Neural cell (in vitro differentiated cells): ENCODE data around the gene CRIM1. TPM values are rescaled to one million over a fixed set of nuclear protein-coding genes. Genes with fewer than 3 reads are reported as not detected.

Experiments used
- H2AFZ ChIP-seq: fragments of 200-600, 300-800 bp; sonication (generic), shearing (Covaris generic); 2 replicates; pipeline ENCODE4 v1.6.0; 2014; ENCODE audit warnings: low read depth, mild to moderate bottlenecking, antibody characterized with exemption, low read length, moderate library complexity
- H3F3A ChIP-seq: fragments of 200-600 bp; shearing (Covaris generic); 2 replicates; pipeline ENCODE4 v1.6.1; 2016; ENCODE audit warnings: mild to moderate bottlenecking, moderate library complexity, mixed read lengths, antibody characterized with exemption, low read length; ENCODE audit not compliant: insufficient read depth, poor library complexity, severe bottlenecking
- H3K27ac ChIP-seq: fragments of 200-600, 300-800 bp; sonication (generic), shearing (Covaris generic); 2 replicates; pipeline ENCODE4 v1.5.1; 2014; ENCODE audit warnings: mild to moderate bottlenecking, low read length, moderate library complexity
- H3K27me3 ChIP-seq: fragments of 300-800, 200-600 bp; sonication (generic), shearing (Covaris generic); 2 replicates; pipeline ENCODE4 v1.6.0; 2014; ENCODE audit warnings: mild to moderate bottlenecking, low read depth, low read length, moderate library complexity; ENCODE audit not compliant: insufficient read depth
- H3K36me3 ChIP-seq: fragments of 300-800, 200-600 bp; sonication (generic), shearing (Covaris generic); 2 replicates; pipeline ENCODE4 v1.5.1; 2014; ENCODE audit warnings: mild to moderate bottlenecking, antibody characterized with exemption, low read length, moderate library complexity; ENCODE audit not compliant: insufficient read depth
- H3K4me2 ChIP-seq: fragments of 300-800, 200-600 bp; sonication (generic), shearing (Covaris generic); 2 replicates; pipeline ENCODE4 v1.6.0; 2014; ENCODE audit warnings: mild to moderate bottlenecking, low read length
- H3K4me3 ChIP-seq: fragments of 300-800, 200-600 bp; sonication (generic), shearing (Covaris generic); 2 replicates; pipeline ENCODE4 v1.5.1; 2014; ENCODE audit warnings: mild to moderate bottlenecking, low read length, moderate library complexity
- H3K79me2 ChIP-seq: fragments of 200-600 bp; shearing (Covaris generic); replicated peaks from 2 replicates; pipeline ENCODE4 v1.6.0; 2014; ENCODE audit warnings: mild to moderate bottlenecking, low read length, moderate library complexity; ENCODE audit not compliant: insufficient read depth
- H3K9ac ChIP-seq: fragments of 300-800, 200-600 bp; sonication (generic), shearing (Covaris generic); 2 replicates; pipeline ENCODE4 v1.6.1; 2016; ENCODE audit warnings: mild to moderate bottlenecking, low read length, mixed read lengths
- H3K9me2 ChIP-seq: fragments of 200-600 bp; shearing (Covaris generic); 2 replicates; pipeline ENCODE4 v1.6.1; 2016; ENCODE audit warnings: mild to moderate bottlenecking, low read length, mixed read lengths; ENCODE audit not compliant: insufficient read depth
- H3K9me3 ChIP-seq: fragments of 200-600, 300-800 bp; sonication (generic), shearing (Covaris generic); 2 replicates; pipeline ENCODE4 v1.6.1; 2016; ENCODE audit warnings: mild to moderate bottlenecking, mixed run types, low read length, moderate library complexity, mixed read lengths
- H4K20me1 ChIP-seq: fragments of 200-600 bp; shearing (Covaris generic); 2 replicates; pipeline ENCODE4 v1.6.1; 2016; ENCODE audit warnings: mild to moderate bottlenecking, mixed run types; ENCODE audit not compliant: insufficient read depth
- EP300 ChIP-seq: fragments of 450-650 bp; conservative IDR thresholded peaks from 2 replicates; pipeline ENCODE4 v1.6.1; 2014; ENCODE audit warnings: antibody characterized with exemption, mild to moderate bottlenecking, moderate library complexity; ENCODE audit not compliant: poor library complexity, severe bottlenecking
- EZH2 ChIP-seq: fragments of 200-600, 300-800 bp; shearing (Covaris generic), sonication (generic); IDR thresholded peaks from 2 replicates; pipeline ENCODE4 v1.6.1; 2014; ENCODE audit warnings: antibody characterized with exemption, low read length, borderline replicate concordance, mild to moderate bottlenecking; ENCODE audit not compliant: insufficient read depth, poor library complexity, severe bottlenecking
- MXI1 ChIP-seq: fragments of 450-650 bp; conservative IDR thresholded peaks from 2 replicates; pipeline ENCODE4 v1.6.1; 2014; ENCODE audit warnings: antibody characterized with exemption, mild to moderate bottlenecking; ENCODE audit not compliant: poor library complexity, severe bottlenecking
- POLR2AphosphoS5 ChIP-seq: IDR thresholded peaks from 2 replicates; pipeline ENCODE4 v1.6.1; 2012
- RAD21 ChIP-seq: fragments of 450-650 bp; conservative IDR thresholded peaks from 2 replicates; pipeline ENCODE4 v1.6.1; 2014; ENCODE audit warnings: antibody characterized with exemption, mild to moderate bottlenecking, moderate library complexity
- SMC3 ChIP-seq: fragments of 450-650 bp; conservative IDR thresholded peaks from 2 replicates; pipeline ENCODE4 v1.6.1; 2014; ENCODE audit warnings: antibody characterized with exemption, mild to moderate bottlenecking, moderate library complexity; ENCODE audit not compliant: poor library complexity
- TAF1 ChIP-seq: IDR thresholded peaks from 2 replicates; pipeline ENCODE4 v1.6.1; 2012; ENCODE audit warnings: low read depth
- polyA plus RNA-seq: library from polyadenylated mRNA; depleted of rRNA; stranded (reverse); fragments of >200 nt; gene quantifications from 2 replicates; pipeline ENCODE4 v1.2.3, GENCODE V29; 2014
- TF ChIP-seq, protein P1 (sequence below): fragments of 450-650 bp; IDR thresholded peaks from 2 replicates; pipeline ENCODE4 v1.5.1; 2014; ENCODE audit warnings: antibody characterized with exemption, mild to moderate bottlenecking, moderate library complexity; ENCODE audit not compliant: poor library complexity, severe bottlenecking
- TF ChIP-seq, protein P2 (sequence below): IDR thresholded peaks from 2 replicates; pipeline ENCODE4 v1.6.1; 2012; ENCODE audit warnings: borderline replicate concordance

The CRIM1 gene
- polyA plus RNA-seq, 1 donor from 2014 or later: 6.7 TPM

DNA sequence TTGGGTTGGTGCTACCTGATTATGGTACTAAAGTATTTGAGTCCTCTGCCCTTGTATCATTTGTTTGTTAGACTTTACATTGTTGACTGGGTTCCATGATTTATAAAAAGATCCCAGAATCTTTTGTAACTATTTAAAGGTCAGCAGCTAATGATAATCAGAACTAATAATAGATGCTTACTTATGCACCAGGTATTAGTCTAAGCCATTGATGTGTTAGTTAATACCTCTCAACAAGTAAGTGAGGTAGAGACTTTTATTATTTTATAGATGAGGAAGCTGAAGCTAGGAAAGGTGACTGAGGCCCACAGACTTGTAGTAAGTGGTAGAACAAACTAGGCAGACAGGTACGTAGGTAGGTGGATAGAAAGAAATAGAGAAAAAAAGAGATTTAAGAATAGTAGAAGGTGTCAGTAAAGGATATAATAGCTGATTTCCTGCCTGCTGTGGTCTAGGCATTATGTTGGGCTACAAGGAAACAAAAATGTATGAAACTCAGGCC lies 68.1 kb downstream of the CRIM1 start (continued):
- TF ChIP-seq, protein P1, sequence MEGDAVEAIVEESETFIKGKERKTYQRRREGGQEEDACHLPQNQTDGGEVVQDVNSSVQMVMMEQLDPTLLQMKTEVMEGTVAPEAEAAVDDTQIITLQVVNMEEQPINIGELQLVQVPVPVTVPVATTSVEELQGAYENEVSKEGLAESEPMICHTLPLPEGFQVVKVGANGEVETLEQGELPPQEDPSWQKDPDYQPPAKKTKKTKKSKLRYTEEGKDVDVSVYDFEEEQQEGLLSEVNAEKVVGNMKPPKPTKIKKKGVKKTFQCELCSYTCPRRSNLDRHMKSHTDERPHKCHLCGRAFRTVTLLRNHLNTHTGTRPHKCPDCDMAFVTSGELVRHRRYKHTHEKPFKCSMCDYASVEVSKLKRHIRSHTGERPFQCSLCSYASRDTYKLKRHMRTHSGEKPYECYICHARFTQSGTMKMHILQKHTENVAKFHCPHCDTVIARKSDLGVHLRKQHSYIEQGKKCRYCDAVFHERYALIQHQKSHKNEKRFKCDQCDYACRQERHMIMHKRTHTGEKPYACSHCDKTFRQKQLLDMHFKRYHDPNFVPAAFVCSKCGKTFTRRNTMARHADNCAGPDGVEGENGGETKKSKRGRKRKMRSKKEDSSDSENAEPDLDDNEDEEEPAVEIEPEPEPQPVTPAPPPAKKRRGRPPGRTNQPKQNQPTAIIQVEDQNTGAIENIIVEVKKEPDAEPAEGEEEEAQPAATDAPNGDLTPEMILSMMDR: no peak
- TF ChIP-seq MXI1 (no peak), EP300 (no peak)

DNA sequence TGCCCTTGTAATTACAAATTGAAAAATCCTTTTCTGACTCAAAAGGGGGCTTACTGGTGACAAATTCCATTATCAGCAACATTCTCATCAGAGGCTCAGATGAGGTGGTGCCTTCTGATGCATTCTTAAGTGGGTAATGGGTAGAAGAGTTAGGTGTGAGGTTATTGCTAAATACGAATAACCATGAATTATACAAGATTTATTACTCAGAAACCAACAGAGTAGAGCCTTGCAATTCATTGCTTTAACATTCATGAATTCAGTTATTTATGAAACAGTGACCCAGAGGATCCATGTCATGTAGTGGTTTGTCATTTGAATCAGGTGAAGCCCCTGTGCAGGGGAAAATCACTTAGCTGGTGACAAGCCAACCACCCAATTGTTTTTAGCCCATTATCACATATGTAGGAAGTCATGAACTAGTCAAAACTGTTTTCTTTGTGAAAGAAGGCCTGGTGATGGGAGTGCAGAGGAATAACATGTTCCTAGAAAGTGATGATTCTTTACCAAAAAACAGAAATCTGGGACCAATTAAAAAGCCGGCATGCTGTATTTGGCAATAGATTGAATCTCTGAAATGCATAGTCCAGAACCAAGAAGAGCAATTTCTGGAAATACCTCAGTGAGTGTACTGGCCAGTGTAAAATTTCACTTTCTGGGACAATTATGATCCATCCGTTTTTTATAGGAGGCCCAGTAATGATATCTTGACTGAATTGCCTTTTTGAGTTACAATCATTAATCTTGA lies 70.2 kb downstream of the CRIM1 start:
- H3K4me3 ChIP-seq: no peak overlapping the region
- no peak overlapping the region for H3K4me2 ChIP-seq
- no peaks in the 10 kb centered on the region for H3K79me2 ChIP-seq
- H3K9me2 ChIP-seq: no peaks in the 10 kb centered on the region
- TF ChIP-seq, protein P1: no peak
- TF ChIP-seq EZH2: no peak
- no peak for TF ChIP-seq RAD21
- TF ChIP-seq, protein P2, sequence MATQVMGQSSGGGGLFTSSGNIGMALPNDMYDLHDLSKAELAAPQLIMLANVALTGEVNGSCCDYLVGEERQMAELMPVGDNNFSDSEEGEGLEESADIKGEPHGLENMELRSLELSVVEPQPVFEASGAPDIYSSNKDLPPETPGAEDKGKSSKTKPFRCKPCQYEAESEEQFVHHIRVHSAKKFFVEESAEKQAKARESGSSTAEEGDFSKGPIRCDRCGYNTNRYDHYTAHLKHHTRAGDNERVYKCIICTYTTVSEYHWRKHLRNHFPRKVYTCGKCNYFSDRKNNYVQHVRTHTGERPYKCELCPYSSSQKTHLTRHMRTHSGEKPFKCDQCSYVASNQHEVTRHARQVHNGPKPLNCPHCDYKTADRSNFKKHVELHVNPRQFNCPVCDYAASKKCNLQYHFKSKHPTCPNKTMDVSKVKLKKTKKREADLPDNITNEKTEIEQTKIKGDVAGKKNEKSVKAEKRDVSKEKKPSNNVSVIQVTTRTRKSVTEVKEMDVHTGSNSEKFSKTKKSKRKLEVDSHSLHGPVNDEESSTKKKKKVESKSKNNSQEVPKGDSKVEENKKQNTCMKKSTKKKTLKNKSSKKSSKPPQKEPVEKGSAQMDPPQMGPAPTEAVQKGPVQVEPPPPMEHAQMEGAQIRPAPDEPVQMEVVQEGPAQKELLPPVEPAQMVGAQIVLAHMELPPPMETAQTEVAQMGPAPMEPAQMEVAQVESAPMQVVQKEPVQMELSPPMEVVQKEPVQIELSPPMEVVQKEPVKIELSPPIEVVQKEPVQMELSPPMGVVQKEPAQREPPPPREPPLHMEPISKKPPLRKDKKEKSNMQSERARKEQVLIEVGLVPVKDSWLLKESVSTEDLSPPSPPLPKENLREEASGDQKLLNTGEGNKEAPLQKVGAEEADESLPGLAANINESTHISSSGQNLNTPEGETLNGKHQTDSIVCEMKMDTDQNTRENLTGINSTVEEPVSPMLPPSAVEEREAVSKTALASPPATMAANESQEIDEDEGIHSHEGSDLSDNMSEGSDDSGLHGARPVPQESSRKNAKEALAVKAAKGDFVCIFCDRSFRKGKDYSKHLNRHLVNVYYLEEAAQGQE: no peak
- no peak for TF ChIP-seq TAF1
- TF ChIP-seq POLR2AphosphoS5: no peak
- TF ChIP-seq SMC3: no peak
- TF ChIP-seq MXI1: no peak
- no peak for TF ChIP-seq EP300
- no peak overlapping the region for H3K27ac ChIP-seq
- H3K9me3 ChIP-seq: no peaks in the 10 kb centered on the region
- H3K9ac ChIP-seq: no peak overlapping the region
- H4K20me1 ChIP-seq: no peaks in the 10 kb centered on the region
- H3K27me3 ChIP-seq: no peaks in the 10 kb centered on the region
- H3F3A ChIP-seq: no peaks in the 10 kb centered on the region
- H2AFZ ChIP-seq: no peak overlapping the region
- no peaks in the 10 kb centered on the region for H3K36me3 ChIP-seq
